Nephron (organoid): ENCODE data around the gene MRM2.

Source experiments
- H3K27ac Mint-ChIP-seq, 3 experiments: 2 replicates each; pipeline ENCODE4 v1.8.0; 2020; ENCODE audit warnings: mixed read lengths in 3 of 3, mild to moderate bottlenecking in 2 of 3, moderate library complexity in 1 of 3
- H3K27me3 Mint-ChIP-seq: 2 replicates; pipeline ENCODE4 v1.8.0; 2021; ENCODE audit warnings: low read depth, mild to moderate bottlenecking, moderate library complexity, mixed read lengths
- H3K36me3 Mint-ChIP-seq: 2 replicates; pipeline ENCODE4 v1.8.0; 2020; ENCODE audit warnings: low read depth, mixed read lengths
- H3K4me1 Mint-ChIP-seq: 2 replicates; pipeline ENCODE4 v1.8.0; 2020; ENCODE audit warnings: mixed read lengths
- H3K4me3 Mint-ChIP-seq, 3 experiments: 2 replicates each; pipeline ENCODE4 v1.8.0; 2020; ENCODE audit warnings: mild to moderate bottlenecking in 3 of 3, mixed read lengths in 3 of 3, moderate library complexity in 2 of 3
- H3K9me3 Mint-ChIP-seq: 2 replicates; pipeline ENCODE4 v1.8.0; 2020; ENCODE audit warnings: mixed read lengths
- CTCF ChIP-seq, 3 experiments: fragments of 200-600 bp; sonication (generic); IDR thresholded peaks; one replicate each; pipeline ENCODE4 v1.5.0; 2021; ENCODE audit warnings: antibody characterized with exemption in 3 of 3; ENCODE audit not compliant: unreplicated experiment in 3 of 3

The MRM2 gene

GRCh38 chr7:2247141-2247995 lies 5.4 kb upstream of the MRM2 start:
- Mint-ChIP-seq H3K27ac (no peak overlapping the region), H3K9me3 (no peaks in the 10 kb centered on the region)

GRCh38 chr7:2245883-2246675 lies 4.1 kb upstream of the MRM2 start:
- no peak for TF ChIP-seq CTCF (IDR thresholded peaks at IDR 0.05; ENCODE audit: unreplicated experiment in 3 of 3)
- peak overlapping the region; percentile 1 to 71 (median 51) for H3K4me3 Mint-ChIP-seq
- no peaks in the 10 kb centered on the region for H3K9me3 Mint-ChIP-seq
- peaks cover 20% of the 10 kb centered on the region for H3K4me1 Mint-ChIP-seq
- peak overlapping the region; percentile 38 to 78 (median 59) for H3K27ac Mint-ChIP-seq
- H3K36me3 Mint-ChIP-seq, result peaks cover 3% of the 10 kb centered on the region
- H3K27me3 Mint-ChIP-seq, result no peaks in the 10 kb centered on the region

More at GRCh38 chr7:2247141-2247995, 5.4 kb upstream of the MRM2 start:
- Mint-ChIP-seq H3K36me3 (peaks cover 3% of the 10 kb centered on the region), H3K4me1 (peaks cover 20% of the 10 kb centered on the region), H3K27me3 (no peaks in the 10 kb centered on the region), H3K4me3 (no peak overlapping the region)
- TF ChIP-seq CTCF (IDR thresholded peaks at IDR 0.05; ENCODE audit: unreplicated experiment in 3 of 3), result peak; percentile 48 to 67 (median 58)

- peak overlapping the region; percentile 29 to 41 (median 34) for H3K4me3 Mint-ChIP-seq
- H3K9me3 Mint-ChIP-seq, result no peaks in the 10 kb centered on the region
Observed at GRCh38 chr7:2244404-2244995, 2.5 kb upstream of the MRM2 start.

GRCh38 chr7:2243458-2243857 lies 1.5 kb upstream of the MRM2 start:
- TF ChIP-seq CTCF (IDR thresholded peaks at IDR 0.05; ENCODE audit: unreplicated experiment in 3 of 3), result no peak
- Mint-ChIP-seq H3K4me1 (peaks cover 12% of the 10 kb centered on the region), H3K4me3 (peak overlapping the region; percentile 76 to 96 (median 91))

More at GRCh38 chr7:2244404-2244995, 2.5 kb upstream of the MRM2 start:
- no peak overlapping the region for H3K27ac Mint-ChIP-seq
- H3K4me1 Mint-ChIP-seq, result peaks cover 20% of the 10 kb centered on the region
- no peaks in the 10 kb centered on the region for H3K27me3 Mint-ChIP-seq
- TF ChIP-seq CTCF (IDR thresholded peaks at IDR 0.05; ENCODE audit: unreplicated experiment in 3 of 3), result no peak
- peaks cover 2% of the 10 kb centered on the region for H3K36me3 Mint-ChIP-seq

GRCh38 chr7:2242541-2243429 lies 780 bp upstream of the MRM2 start:
- no peak for TF ChIP-seq CTCF (IDR thresholded peaks at IDR 0.05; ENCODE audit: unreplicated experiment in 3 of 3)

More at GRCh38 chr7:2243458-2243857, 1.5 kb upstream of the MRM2 start:
- Mint-ChIP-seq H3K27me3 (no peaks in the 10 kb centered on the region), H3K9me3 (no peaks in the 10 kb centered on the region), H3K36me3 (peaks cover 8% of the 10 kb centered on the region), H3K27ac (no peak overlapping the region)

More at GRCh38 chr7:2242541-2243429, 780 bp upstream of the MRM2 start:
- H3K27me3 Mint-ChIP-seq, result no peaks in the 10 kb centered on the region
- H3K9me3 Mint-ChIP-seq, result no peaks in the 10 kb centered on the region
- peak overlapping the region in 2 of 3 experiments; percentile 77 to 81 for H3K27ac Mint-ChIP-seq
- peaks cover 12% of the 10 kb centered on the region for H3K4me1 Mint-ChIP-seq
- peak overlapping the region; percentile 91 to 96 (median 94) for H3K4me3 Mint-ChIP-seq
- peaks cover 14% of the 10 kb centered on the region for H3K36me3 Mint-ChIP-seq
